ENCODE measurements around the gene CABLES1.

CABLES1 gene

DNA sequence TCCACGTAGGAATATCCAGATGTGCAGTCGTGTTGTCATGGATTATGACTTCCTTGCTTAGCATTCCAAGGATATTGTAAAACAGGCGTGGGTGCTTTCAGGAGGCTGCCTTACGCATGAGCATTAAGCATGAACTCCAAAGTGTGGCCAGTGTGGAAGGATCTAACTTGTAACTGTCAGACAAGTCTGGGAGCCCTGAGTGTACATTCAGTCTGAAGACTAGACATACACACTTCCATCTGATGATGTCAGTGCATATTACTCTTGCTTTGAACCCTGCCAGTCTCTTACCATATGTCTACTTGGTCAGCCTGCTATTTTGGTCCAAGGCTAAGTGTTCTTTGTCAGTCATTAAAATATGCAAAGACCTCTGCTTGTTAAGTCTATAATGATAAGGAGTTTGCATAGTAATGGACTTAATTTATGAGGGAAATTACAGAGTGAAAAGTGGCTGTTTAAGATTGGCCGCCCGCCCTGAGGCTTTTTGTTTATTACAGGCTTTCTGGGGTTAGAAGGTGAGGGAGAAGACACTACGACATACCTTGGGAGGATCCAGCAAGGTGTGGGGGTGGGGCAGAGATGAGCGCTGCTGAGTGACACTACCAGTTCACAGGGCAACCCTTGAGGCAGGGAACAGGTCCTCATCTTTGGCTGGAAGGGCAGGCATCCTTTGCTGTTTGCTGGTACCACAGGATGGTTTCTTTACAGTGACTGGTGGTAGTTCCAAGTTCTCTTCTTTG is 48.3 kb downstream of the CABLES1 start:
- Histone ChIP-seq H3K4me3 (no peak overlapping the region), H3K27ac (no peak overlapping the region)

DNA sequence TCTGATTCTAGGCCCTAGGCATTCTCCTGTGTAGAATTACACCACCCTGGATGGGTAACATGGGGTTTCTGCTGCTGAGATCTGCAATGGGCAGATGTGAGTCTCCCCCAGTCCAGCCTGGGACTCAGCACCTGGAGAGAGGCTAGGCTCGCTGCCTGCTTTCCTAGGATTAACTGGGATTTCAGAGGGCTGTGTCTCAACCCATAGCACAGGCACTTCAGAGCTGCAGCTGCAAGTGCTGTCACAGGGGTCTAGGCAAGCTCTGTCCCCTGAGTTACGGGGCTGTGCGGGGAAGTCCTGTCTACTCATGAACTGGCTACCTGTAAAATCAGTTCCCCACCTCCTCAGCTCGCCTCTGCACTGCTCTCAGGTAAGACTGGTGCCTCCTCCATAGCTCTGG is 51.5 kb downstream of the CABLES1 start:
- H3K27ac ChIP-seq, result no peak overlapping the region
- no peak overlapping the region for H3K4me3 ChIP-seq

DNA sequence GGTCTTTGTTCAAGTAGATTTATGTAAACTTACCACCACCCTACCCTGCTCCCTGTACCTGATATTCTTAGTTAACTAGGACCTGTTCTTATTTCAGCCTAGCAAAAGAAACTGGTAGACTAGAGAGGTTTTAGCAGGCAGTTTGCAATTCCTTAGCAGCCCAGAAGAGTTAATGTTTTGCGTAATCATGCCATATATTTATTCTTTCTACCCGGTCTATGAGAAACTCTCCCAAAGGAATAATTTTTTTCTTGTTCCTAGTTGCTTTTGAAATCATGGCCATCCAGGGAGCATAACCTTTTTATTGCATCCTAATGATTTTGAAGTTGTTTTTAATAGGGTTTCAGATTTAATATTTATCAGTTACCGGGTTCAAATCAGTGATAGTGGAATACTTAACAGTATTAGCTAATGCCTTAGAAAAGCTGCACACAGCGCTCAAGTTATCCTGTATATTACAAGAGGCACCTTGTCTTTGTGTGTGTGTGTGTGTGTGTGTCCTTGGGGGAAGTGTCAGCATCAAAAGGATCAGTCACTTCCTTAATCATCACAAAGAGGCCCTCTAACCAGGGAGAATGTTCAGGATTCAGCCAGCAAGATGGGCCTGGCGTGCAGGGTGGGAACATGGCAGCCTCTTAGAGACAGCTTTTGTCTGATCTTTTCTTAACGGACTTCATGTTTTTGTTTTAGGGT is 52.9 kb downstream of the CABLES1 start:
- Histone ChIP-seq H3K27ac (no peak overlapping the region), H3K4me3 (no peak overlapping the region)

GRCh38 chr18:23189099-23189498 is 53.8 kb downstream of the CABLES1 start:
- Histone ChIP-seq H3K27ac (no peak overlapping the region), H3K4me3 (no peak overlapping the region)

GRCh38 chr18:23189768-23190661 is 54.7 kb downstream of the CABLES1 start:
- Histone ChIP-seq H3K4me3 (no peak overlapping the region), H3K27ac (no peak overlapping the region)

GRCh38 chr18:23191232-23191631 is 55.9 kb downstream of the CABLES1 start:
- no peak overlapping the region for H3K27ac ChIP-seq
- no peak overlapping the region for H3K4me3 ChIP-seq

- no peak overlapping the region for H3K4me3 ChIP-seq
- H3K27ac ChIP-seq, result peak overlapping the region in 8 of 21 experiments; percentile 4 to 55 (median 32)
These were observed 58.5 kb downstream of the CABLES1 start for GRCh38 chr18:23193742-23194141.

- H3K27ac ChIP-seq, result peak overlapping the region in 11 of 21 experiments; percentile 4 to 55 (median 34)
- peak overlapping the region in 1 of 7 experiments; percentile 2 for H3K4me3 ChIP-seq
These were observed 59.1 kb downstream of the CABLES1 start for GRCh38 chr18:23194155-23194996.

GRCh38 chr18:23194997-23195957 is 60.0 kb downstream of the CABLES1 start:
- H3K4me3 ChIP-seq, result no peak overlapping the region
- peak overlapping the region in 7 of 21 experiments; percentile 4 to 55 (median 34) for H3K27ac ChIP-seq

GRCh38 chr18:23196119-23197007 is 61.1 kb downstream of the CABLES1 start:
- H3K27ac ChIP-seq, result peak overlapping the region in 1 of 21 experiments; percentile 8
- no peak overlapping the region for H3K4me3 ChIP-seq

- H3K27ac ChIP-seq, result no peak overlapping the region
These were observed 63.0 kb downstream of the CABLES1 start for GRCh38 chr18:23198217-23198845.

DNA sequence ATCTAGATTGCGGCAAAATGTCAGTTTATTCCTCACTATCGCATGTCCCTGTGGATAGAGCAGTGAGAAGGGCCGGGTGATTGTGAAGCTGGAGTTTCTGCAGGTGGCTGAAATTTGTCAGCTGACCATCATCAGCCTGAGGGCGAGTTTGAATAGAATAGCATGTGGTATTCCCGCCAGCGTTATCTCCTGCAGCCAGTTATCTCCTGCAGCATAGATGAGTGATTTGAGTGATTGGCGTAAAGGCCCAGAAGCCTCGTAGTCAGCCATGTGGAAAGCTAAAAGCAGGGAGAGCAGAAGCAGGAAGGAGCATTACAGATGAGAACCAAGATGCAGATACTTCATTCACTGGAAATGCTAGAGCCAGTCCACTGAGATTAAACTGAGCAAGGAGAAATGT is 65.5 kb downstream of the CABLES1 start:
- no peak overlapping the region for H3K4me3 ChIP-seq
- no peak overlapping the region for H3K27ac ChIP-seq

More at GRCh38 chr18:23198217-23198845, 63.0 kb downstream of the CABLES1 start:
- no peak overlapping the region for H3K4me3 ChIP-seq

GRCh38 chr18:23201741-23202140 is 66.5 kb downstream of the CABLES1 start:
- Histone ChIP-seq H3K27ac (no peak overlapping the region), H3K4me3 (no peak overlapping the region)

DNA sequence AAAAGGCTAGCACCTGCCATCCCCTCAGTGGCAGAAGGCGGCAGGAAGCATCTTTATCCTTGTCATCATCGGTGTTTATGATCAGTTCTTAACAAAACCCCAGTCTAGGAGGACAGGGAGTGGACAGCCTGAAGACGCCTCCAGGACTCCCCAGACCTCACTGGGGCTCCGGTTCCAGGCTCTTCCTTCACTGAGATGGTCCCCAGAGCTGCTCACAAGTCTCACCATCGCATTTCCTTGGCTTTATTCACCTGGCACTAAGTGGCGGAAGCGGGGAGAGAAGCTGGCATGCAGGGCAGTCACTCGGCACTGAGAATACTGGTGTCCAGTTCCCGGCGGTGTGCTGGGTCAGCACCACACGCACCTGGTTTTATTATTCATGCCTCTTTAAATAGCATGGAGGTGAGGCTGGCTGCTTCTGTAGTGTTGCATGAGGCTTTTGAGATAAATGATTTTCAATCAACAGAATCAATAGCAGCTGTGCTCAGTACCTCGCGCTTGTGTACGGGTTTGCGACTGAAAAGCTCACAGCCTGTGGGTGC is 68.7 kb downstream of the CABLES1 start:
- no peak overlapping the region for H3K27ac ChIP-seq
- H3K4me3 ChIP-seq, result no peak overlapping the region

DNA sequence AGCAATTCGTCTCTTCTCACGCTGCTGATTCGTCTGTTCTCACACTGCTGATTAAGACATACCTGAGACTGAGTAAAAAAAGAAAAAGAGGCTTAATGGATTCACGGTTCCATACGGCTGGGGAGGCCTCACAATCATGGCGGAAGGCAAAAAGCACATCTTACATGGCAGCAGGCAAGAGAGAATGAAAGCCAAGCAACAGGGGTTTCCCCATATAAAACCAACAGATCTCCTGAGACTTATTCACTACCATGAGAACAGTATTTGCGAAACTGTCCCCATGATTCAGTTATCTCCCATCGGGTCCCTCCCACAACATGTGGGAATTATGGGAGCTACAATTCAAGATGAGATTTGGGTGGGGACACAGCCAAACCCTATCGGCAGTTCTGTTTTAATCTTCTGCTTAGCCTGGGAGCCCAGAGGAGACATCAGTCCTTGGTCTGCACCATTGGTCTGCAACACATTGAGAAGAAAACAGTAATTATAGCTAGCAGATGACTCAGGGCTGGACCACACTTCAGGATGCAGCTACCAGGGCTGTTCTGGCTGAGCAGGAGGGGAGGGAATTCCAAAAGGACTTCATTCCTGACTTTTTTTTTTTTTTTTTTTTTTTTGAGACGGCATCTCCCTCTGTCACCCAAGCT is 69.4 kb downstream of the CABLES1 start:
- H3K4me3 ChIP-seq, result no peak overlapping the region
- no peak overlapping the region for H3K27ac ChIP-seq

DNA sequence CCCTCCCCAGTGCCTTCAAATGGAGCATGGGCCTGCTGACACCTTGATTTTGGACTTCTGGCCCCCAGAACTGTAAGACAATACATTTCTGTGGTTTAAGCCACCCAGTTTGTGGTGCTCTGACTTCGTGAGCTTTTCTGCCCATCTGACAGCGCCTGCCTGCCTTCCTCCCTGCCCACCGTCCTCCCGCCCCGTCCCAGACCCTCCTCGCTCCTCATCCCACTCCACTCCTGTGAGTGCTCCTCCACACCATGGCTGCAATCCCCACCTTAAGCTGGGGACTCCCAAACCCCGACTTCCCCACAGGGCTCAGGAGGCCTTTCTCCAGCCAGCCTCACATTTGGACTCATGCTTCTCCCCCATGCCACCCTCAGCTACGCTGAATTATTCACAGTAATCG is 70.7 kb downstream of the CABLES1 start:
- no peak overlapping the region for H3K4me3 ChIP-seq
- no peak overlapping the region for H3K27ac ChIP-seq
